Coronary artery (tissue), 2 donors: ENCODE measurements around the gene MAPKAP1.

ENCODE experiments used
- DNase-seq: peaks from one replicate; pipeline ENCODE4 v3.0.0-alpha.2; 2017; ENCODE audit warnings: low spot score
- H3K27ac ChIP-seq, 2 donors: fragments of 200-600 bp; sonication (generic); one replicate each; pipeline ENCODE4 v1.5.1; 2016 to 2019
- H3K4me3 ChIP-seq: fragments of 200-600 bp; sonication (generic); 2 replicates; pipeline ENCODE4 v1.5.1; 2016; ENCODE audit warnings: mild to moderate bottlenecking, moderate library complexity
- CTCF ChIP-seq: fragments of 200-600 bp; sonication (generic); IDR thresholded peaks from one replicate; pipeline ENCODE4 v1.5.1; 2019; ENCODE audit warnings: antibody characterized with exemption

MAPKAP1 gene

GRCh38 chr9:125646621-125647100, 60.3 kb downstream of the MAPKAP1 start:
- TF ChIP-seq CTCF, result no peak
- Histone ChIP-seq H3K4me3 (peak overlapping the region; percentile 19), H3K27ac (no peak overlapping the region)

GRCh38 chr9:125646217-125646616, 60.8 kb downstream of the MAPKAP1 start:
- DNase-seq, result no peak
- Histone ChIP-seq H3K27ac (no peak overlapping the region), H3K4me3 (peak overlapping the region; percentile 19)
- TF ChIP-seq CTCF, result no peak

More at GRCh38 chr9:125646621-125647100, 60.3 kb downstream of the MAPKAP1 start:
- DNase-seq, result no peak

GRCh38 chr9:125644819-125645507, 62.0 kb downstream of the MAPKAP1 start:
- Histone ChIP-seq H3K27ac (no peak overlapping the region), H3K4me3 (no peak overlapping the region)
- no peak for TF ChIP-seq CTCF
- DNase-seq, result no peak

- DNase-seq, result no peak
- H3K4me3 ChIP-seq, result no peak overlapping the region
- H3K27ac ChIP-seq, result no peak overlapping the region
- no peak for TF ChIP-seq CTCF
These were observed 64.7 kb downstream of the MAPKAP1 start for GRCh38 chr9:125642311-125642710.

- no peak overlapping the region for H3K27ac ChIP-seq
- TF ChIP-seq CTCF, result no peak
- no peak overlapping the region for H3K4me3 ChIP-seq
- no peak for DNase-seq
These were observed 68.0 kb downstream of the MAPKAP1 start for GRCh38 chr9:125639057-125639456.

GRCh38 chr9:125638239-125639045, 68.6 kb downstream of the MAPKAP1 start:
- Histone ChIP-seq H3K4me3 (no peak overlapping the region), H3K27ac (no peak overlapping the region)
- no peak for TF ChIP-seq CTCF
- no peak for DNase-seq
